Measurements from ENCODE around the gene CHST8.

GRCh38 chr19:33684538-33685232 lies 62.9 kb downstream of the CHST8 start:
- TF ChIP-seq, protein P1, sequence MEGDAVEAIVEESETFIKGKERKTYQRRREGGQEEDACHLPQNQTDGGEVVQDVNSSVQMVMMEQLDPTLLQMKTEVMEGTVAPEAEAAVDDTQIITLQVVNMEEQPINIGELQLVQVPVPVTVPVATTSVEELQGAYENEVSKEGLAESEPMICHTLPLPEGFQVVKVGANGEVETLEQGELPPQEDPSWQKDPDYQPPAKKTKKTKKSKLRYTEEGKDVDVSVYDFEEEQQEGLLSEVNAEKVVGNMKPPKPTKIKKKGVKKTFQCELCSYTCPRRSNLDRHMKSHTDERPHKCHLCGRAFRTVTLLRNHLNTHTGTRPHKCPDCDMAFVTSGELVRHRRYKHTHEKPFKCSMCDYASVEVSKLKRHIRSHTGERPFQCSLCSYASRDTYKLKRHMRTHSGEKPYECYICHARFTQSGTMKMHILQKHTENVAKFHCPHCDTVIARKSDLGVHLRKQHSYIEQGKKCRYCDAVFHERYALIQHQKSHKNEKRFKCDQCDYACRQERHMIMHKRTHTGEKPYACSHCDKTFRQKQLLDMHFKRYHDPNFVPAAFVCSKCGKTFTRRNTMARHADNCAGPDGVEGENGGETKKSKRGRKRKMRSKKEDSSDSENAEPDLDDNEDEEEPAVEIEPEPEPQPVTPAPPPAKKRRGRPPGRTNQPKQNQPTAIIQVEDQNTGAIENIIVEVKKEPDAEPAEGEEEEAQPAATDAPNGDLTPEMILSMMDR (conservative IDR thresholded peaks at IDR 0.05; ENCODE audit: low read length): no peak
- TF ChIP-seq EZH2phosphoT487 (IDR thresholded peaks at IDR 0.05; ENCODE audit: borderline replicate concordance): no peak

Measured in Loucy (cell line).